GM19468 (cell line): ENCODE results near the gene LIX1L.
A peak's percentile ranks its signal among the peaks of the same experiment; 100 is the strongest.
"Not testable (repeated sequence)": the region's sequence is repeated elsewhere in the genome, so short reads cannot be mapped to it uniquely, and the experiment has no call there.

Source experiments
- ATAC-seq: cut with Tn5 transposase; IDR thresholded peaks from one replicate; pipeline ENCODE4 v1.9.1; 2021; ENCODE audit warnings: mild to moderate bottlenecking, moderate library complexity, moderate number of reproducible peaks; ENCODE audit not compliant: unreplicated experiment; ENCODE audit errors: extremely low read depth

The LIX1L gene

DNA sequence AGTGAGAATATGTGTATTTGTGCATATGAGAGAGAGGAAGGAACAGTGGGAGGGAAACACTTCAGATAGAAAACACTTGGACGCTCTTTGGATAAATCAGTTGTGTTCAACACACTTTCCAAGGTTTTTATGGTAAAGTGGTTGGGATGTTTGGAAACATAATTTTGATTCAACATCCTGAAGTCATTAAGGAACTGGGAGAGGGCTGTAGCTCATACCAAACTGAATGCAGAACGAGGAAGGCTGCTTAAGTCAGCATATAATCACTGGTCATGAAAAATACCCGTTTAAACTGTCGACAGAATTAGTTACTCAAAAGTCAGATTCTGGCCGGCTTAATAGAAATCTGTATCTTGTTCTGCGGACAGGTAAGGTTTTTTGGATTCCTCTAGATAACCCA is 14.9 kb downstream of the LIX1L start:
- no peak for ATAC-seq

GRCh38 chr1:145942405-145942804 is 15.4 kb downstream of the LIX1L start:
- no peak for ATAC-seq

DNA sequence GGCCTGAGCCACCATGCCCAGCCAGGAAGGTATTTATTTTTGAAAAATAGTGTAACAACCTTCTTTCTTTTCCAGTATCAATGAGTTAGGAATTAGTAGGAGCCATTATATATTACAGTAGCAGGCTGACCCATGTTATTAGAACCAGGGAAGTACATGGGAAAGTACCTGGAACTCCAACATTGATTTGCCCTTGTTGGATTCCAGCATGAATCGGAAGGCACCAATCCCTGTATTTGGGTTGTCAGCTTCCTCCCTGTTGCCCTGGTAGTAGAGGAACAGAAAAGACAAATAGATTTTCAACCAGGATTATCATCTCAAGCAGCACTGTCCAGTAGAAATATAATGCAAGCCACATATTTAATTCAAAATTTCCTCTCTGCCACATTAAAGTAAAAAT is 20.4 kb downstream of the LIX1L start:
- ATAC-seq = no peak

GRCh38 chr1:145936247-145936646 is 21.6 kb downstream of the LIX1L start:
- no peak for ATAC-seq

DNA sequence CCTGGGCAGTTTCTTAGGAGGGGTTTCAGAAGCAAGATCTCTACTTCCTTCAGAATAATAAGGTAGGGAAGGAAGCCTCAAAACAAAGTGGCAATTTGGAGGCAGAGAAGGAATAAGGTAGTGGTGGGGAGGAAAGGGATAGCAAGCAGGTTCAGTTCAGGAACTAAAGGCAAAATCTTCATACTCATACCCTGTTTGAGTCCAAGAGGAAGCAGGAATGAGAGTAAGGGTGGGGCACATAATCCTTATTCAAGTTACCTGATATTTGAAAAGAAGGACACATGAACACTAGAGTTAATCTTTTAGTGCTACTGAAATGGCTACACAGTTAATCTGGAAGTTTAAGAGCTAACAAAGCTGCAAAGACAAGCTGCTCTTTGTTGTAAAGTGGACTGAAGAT is 22.1 kb downstream of the LIX1L start:
- no peak for ATAC-seq

- not testable (repeated sequence) for ATAC-seq
Measured at GRCh38 chr1:145932522-145933009, 25.3 kb downstream of the LIX1L start.

DNA sequence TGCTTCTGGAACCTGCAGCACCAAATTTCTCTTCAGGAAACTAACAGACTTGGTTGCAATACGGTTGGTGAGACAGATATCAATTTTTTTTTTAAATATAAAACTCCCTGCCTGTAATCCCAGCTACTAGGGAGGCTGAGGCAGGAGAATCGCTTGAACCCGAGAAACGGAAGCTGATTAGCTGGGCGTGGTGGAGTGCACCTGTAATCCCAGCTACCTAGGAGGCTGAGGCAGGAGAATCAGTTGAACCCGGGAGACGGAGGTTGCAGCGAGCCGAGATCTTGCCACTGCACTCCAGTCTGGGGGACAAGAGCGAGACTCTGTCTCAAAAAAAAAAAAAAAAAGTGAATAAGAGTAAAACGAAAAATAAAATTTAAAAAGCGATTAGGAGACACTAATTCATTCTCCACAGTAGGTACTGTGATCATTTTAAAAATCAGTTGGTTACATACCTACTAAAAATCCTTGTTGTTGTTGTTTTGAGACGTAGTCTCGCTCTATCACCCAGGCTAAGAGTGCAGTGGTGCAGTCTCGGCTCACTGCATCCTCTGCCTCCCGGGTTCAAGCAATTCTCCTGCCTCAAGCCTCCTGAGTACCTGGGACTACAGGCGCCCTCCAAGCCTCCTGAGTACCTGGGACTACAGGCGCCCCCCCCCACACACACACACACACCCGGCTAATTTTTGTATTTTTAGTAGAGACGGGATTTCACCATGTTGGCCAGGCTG is 29.7 kb downstream of the LIX1L start:
- ATAC-seq = no peak

DNA sequence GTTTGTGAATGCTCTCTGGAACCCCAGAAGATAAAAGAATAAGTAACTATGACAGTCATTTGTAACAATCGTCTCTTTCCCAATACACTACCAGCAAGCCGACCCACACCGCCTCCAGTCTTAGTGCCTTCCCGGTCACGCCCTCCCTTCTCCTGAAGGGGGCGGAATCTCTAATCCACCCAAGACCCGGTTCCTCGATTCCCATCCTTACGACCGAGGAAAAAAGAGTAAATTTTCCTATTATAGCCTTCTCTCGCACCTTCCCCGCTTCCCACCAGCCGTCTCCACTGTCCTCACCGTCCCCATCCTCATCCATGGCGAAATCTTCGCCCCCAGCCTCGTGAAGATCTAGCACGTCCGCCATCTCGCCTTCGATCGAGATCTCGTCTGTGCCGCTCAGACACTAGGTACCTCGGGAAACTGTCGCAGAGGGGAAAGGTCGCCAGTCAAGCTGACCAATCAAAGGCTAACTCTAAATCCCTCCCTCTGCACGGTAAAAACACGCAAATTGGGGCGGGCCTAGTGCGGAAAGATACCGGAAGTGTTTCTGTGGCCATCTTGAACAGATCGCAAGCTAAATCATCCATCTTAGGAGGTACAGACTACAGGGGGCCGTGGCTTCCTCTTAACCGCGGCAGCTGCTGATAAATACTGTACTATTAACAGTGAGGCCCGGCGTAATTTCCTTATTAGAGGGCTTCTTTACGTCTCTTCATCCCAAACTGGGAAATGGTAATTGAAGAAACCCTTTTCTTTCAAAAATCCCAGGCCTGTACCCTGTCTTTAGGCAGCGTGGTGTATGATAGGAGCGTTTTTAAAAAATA is 30.5 kb downstream of the LIX1L start, which contains the start of gene RBM8A:
Gene RBM8A, minus strand, starts transcription at position 422 of the 824 bp plus-strand sequence. Its CDS starts 58 bp downstream, at position 364.
- ATAC-seq = peak; percentile 88

GRCh38 chr1:145926686-145927062 is 31.1 kb downstream of the LIX1L start:
- no peak for ATAC-seq

- no peak for ATAC-seq
Measured at GRCh38 chr1:145922266-145922665, 35.6 kb downstream of the LIX1L start.

DNA sequence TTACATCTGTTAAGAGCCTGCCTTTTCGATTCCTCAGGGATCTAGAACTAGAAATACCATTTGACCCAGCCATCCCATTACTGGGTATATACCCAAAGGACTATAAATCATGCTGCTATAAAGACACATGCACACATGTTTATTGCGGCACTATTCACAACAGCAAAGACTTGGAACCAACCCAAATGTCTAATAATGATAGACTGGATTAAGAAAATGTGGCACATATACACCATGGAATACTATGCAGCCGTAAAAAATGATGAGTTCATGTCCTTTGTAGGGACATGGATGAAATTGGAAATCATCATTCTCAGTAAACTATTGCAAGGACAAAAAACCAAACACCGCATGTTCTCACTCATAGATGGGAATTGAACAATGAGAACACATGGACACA is 37.5 kb downstream of the LIX1L start:
- ATAC-seq = not testable (repeated sequence)

DNA sequence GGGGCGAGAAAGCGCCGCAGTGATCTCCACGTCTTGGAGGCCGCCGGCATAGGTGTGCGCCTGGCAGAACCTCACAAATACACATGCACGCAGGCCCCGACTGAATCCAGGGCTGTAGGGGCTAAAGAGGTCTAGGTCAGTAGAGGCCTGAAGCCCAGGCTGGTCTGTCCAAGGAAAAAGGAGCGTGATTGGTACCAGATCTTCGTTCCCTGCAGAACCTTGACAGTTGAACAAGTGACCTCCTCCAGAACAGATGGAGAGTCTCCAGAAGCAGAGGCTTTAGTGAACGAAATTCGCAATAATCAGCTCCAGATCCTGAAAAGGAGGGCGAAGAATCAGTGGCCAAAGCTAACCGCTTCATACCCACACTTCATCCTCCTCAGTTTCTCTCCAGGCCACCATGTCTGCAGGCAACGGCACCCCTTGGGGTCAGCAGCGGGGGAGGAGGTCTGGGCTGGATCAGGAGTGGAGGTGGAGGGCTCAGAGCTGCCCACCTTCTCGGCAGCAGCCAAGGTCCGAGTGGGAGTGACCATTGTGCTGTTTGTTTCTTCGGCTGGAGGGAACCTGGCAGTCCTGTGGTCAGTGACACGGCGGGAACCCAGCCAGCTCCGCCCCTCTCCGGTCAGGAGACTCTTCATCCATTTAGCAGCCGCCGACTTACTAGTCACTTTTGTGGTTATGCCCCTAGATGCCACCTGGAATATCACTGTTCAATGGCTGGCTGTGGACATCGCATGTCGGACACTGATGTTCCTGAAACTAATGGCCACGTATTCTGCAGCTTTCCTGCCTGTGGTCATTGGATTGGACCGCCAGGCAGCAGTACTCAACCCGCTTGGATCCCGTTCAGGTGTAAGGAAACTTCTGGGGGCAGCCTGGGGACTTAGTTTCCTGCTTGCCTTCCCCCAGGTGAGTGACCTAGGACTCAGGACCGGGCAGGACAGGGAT is 38.6 kb downstream of the LIX1L start:
- no peak for ATAC-seq

- ATAC-seq = peak; percentile 66
Measured at GRCh38 chr1:145918144-145918991, 39.4 kb downstream of the LIX1L start, which contains the start of gene PEX11B. Gene PEX11B, minus strand, starts transcription at chr1:145918717. Its CDS starts 29 bp downstream, at chr1:145918688.

DNA sequence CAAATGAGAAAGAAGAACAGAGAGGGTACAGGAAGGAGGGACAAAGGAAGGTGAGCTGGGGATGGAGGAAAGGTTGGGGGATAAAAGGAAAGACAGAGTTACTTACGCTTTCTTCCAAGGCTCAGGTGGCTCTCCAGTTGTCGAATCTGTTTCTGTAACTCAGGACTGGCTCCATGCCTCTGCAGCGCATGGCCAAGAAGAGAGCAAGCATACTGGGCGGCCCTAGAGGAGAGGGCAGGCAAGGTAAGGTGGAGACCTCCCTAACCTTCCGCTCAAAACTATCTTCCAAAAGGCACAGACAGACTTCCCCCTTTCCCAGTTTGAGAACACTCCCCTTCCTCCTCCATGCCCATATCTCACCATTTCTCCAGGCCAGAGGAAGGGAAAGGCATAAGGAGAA is 40.2 kb downstream of the LIX1L start:
- no peak for ATAC-seq

GRCh38 chr1:145916745-145917144 is 41.1 kb downstream of the LIX1L start:
- no peak for ATAC-seq

- no peak for ATAC-seq
Measured at GRCh38 chr1:145912128-145912641, 45.6 kb downstream of the LIX1L start.

DNA sequence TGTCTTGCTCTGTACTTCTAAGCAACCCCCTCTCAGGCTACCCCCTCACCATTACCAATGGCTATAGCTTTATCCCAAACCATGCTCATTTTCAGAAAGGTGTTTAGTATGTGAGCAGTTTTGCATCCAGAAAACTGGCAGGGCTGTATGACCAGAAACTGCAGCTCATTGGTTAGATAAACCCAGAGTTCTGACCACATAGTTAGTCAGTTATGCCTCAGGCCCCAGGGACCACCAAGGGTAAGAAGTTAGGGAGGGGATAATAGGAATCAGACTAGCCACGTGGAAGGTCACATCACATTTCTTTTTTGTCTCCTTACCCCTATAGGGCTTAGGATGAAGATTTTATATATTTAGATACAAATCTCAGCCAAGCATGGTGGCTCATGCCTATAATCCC is 49.2 kb downstream of the LIX1L start:
- ATAC-seq = no peak

- no peak for ATAC-seq
Measured at GRCh38 chr1:145906954-145907753, 50.7 kb downstream of the LIX1L start.
